CD4-positive, alpha-beta memory T cell (primary cell): ENCODE results near the gene SPTA1. TPM values are rescaled to one million over a fixed set of nuclear protein-coding genes. Genes with fewer than 3 reads are reported as not detected.
A peak's percentile ranks its signal among the peaks of the same experiment; 100 is the strongest.

Source experiments
- CTCF ChIA-PET: fragments of 350-600 bp; sonication (Branson Sonifier 250); formaldehyde crosslinking; loops from one replicate; lab custom pipeline; 2021; ENCODE audit warnings: inconsistent platforms; ENCODE audit not compliant: partially characterized antibody; lab: Charles Lee
- POLR2A ChIA-PET: fragments of 350-600 bp; sonication (Branson Sonifier 250); formaldehyde crosslinking; loops from one replicate; lab custom pipeline; 2021; ENCODE audit not compliant: partially characterized antibody; lab: Charles Lee
- DNase-seq, 5 donors: peaks; one replicate each; pipeline versions ENCODE4 v3.0.0 to v3.0.0-alpha.2; 2020 to 2022; ENCODE audit warnings: mixed read lengths in 1 of 5
- H3K27ac ChIP-seq: one replicate; pipeline ENCODE4 v1.7.0; 2013; ENCODE audit warnings: low read depth, low read length
- H3K27me3 ChIP-seq: 2 replicates; pipeline ENCODE4 v1.7.0; 2013; ENCODE audit warnings: mild to moderate bottlenecking, low read length, moderate library complexity; ENCODE audit not compliant: insufficient read depth
- H3K36me3 ChIP-seq: 2 replicates; pipeline ENCODE4 v1.7.0; 2013; ENCODE audit warnings: mild to moderate bottlenecking, low read length, moderate library complexity; ENCODE audit not compliant: insufficient read depth
- H3K4me1 ChIP-seq: 2 replicates; pipeline ENCODE4 v1.7.0; 2013; ENCODE audit warnings: mild to moderate bottlenecking, low read length, moderate library complexity; ENCODE audit not compliant: insufficient read depth
- H3K4me3 ChIP-seq, 2 donors: one replicate each; pipeline ENCODE4 v1.7.0; 2013; ENCODE audit warnings: low read length in 2 of 2, mild to moderate bottlenecking in 1 of 2
- H3K9me3 ChIP-seq, 2 donors: one replicate each; pipeline ENCODE4 v1.7.0; 2013; ENCODE audit warnings: low read length in 2 of 2, control low read depth in 1 of 2; ENCODE audit not compliant: control insufficient read depth in 1 of 2
- H3K27ac Mint-ChIP-seq, 7 donors: one replicate each; pipeline ENCODE4 v1.8.0; 2020 to 2021; ENCODE audit warnings: mixed read lengths in 7 of 7, mild to moderate bottlenecking in 6 of 7, inconsistent platforms in 3 of 7, moderate library complexity in 3 of 7
- H3K27me3 Mint-ChIP-seq, 2 donors: one replicate each; pipeline ENCODE4 v1.8.0; 2020 to 2021; ENCODE audit warnings: mixed read lengths in 2 of 2
- H3K36me3 Mint-ChIP-seq, 2 donors: one replicate each; pipeline ENCODE4 v1.8.0; 2020 to 2021; ENCODE audit warnings: mixed read lengths in 2 of 2, inconsistent platforms in 1 of 2, mild to moderate bottlenecking in 1 of 2
- H3K4me1 Mint-ChIP-seq, 4 donors: one replicate each; pipeline ENCODE4 v1.8.0; 2020 to 2021; ENCODE audit warnings: mixed read lengths in 4 of 4, mild to moderate bottlenecking in 1 of 4
- H3K4me3 Mint-ChIP-seq, 8 donors: one replicate each; pipeline ENCODE4 v1.8.0; 2020 to 2021; ENCODE audit warnings: mixed read lengths in 8 of 8, mild to moderate bottlenecking in 7 of 8, moderate library complexity in 6 of 8, inconsistent platforms in 3 of 8
- H3K9me3 Mint-ChIP-seq, 8 donors: one replicate each; pipeline ENCODE4 v1.8.0; 2020 to 2021; ENCODE audit warnings: mixed read lengths in 8 of 8, mild to moderate bottlenecking in 5 of 8, inconsistent platforms in 3 of 8, moderate library complexity in 1 of 8
- intact Hi-C: fragments of 100-400 bp; cut with micrococcal nuclease; formaldehyde crosslinking; loops from one replicate; pipeline ENCODE4 v1.15.1; 2023
- polyA plus RNA-seq, 2 donors: library from polyadenylated mRNA; unstranded; fragments of 300-500 nt; fragmentation: Illumina TruSeq; gene quantifications; one replicate each; pipeline ENCODE4 v1.2.3, GENCODE V29; 2021
- total RNA-seq, 2 experiments: library from RNA; stranded (reverse); gene quantifications; one replicate each; pipeline ENCODE4 v1.2.3, GENCODE V29; 2021

Gene SPTA1
- total RNA-seq (not detected), polyA plus RNA-seq (not detected)

DNA sequence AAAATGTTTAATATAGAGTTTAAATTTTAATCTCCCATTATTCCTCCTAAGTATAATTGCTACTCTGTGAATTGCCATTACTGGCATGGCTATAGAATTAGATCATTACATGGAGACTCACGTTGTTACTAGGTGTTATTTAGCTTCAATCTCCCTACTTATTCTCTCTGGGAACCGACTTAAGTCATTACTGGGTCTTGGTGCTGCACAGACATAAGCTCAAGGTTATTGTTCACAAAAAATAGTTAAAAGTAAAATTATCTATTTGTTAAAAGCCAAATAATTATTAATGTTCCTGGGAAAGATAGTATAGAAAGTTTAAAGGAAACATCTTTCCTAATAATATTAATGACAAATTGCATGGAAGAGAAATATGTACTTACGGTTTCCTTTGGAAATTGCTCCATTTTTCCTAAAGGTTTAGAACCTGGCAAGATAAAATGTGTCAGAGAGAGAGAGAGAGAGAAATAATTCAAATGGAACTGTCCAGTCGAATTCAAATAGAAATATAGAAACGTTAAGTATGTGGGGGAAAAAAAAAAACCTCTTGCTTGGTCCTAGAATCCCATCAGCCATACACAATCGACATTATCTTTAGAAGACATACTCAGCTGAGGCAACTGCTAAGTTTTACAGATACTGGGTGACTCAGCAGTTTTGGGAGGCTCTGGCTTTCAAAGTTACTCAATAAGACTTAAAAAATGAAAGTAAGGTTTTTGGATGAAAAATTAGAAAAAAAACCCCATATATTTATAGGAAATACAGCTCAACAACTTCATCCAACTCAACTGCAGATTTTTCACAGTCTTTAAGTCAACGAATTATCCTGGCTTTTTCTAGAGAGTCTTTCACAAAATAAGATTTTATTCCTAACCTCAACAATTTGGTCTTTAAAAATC, at the start of gene SPTA1:
Gene SPTA1, minus strand, starts transcription at position 605 of the 899 bp plus-strand sequence. Its CDS starts 198 bp downstream, at position 407.
- intact Hi-C loops, result no loop called here
- H3K4me3 Mint-ChIP-seq, result no peak within 1 kb of the TSS
- no peaks in the 10 kb centered on the region for H3K27me3 ChIP-seq
- H3K9me3 Mint-ChIP-seq, result peaks cover 0 to 3% (median 0%) of the 10 kb centered on the region in 8 donors
- POLR2A ChIA-PET, result no interaction called here
- H3K9me3 ChIP-seq, result no peaks in the 10 kb centered on the region
- H3K36me3 Mint-ChIP-seq, result no peaks in the 10 kb centered on the region
- DNase-seq, result no peak
- CTCF ChIA-PET, result no interaction called here
- no peak within 1 kb of the TSS for H3K27ac Mint-ChIP-seq
- no peak within 1 kb of the TSS for H3K27ac ChIP-seq
- no peaks in the 10 kb centered on the region for H3K4me1 Mint-ChIP-seq
- no peaks in the 10 kb centered on the region for H3K4me1 ChIP-seq
- H3K4me3 ChIP-seq, result no peak within 1 kb of the TSS
- H3K27me3 Mint-ChIP-seq, result peaks cover 20 to 24% of the 10 kb centered on the region in 2 donors
- H3K36me3 ChIP-seq, result no peaks in the 10 kb centered on the region

GRCh38 chr1:158735848-158736247, 49.3 kb upstream of the SPTA1 start:
- ChIA-PET CTCF (no interaction called here), POLR2A (no interaction called here)
- intact Hi-C loops, result no loop called here
- Histone ChIP-seq H3K36me3 (no peaks in the 10 kb centered on the region), H3K27me3 (peaks cover 3% of the 10 kb centered on the region), H3K4me3 (no peak overlapping the region), H3K4me1 (no peaks in the 10 kb centered on the region), H3K27ac (no peak overlapping the region), H3K9me3 (no peaks in the 10 kb centered on the region)
- H3K9me3 Mint-ChIP-seq, result no peaks in the 10 kb centered on the region
- H3K36me3 Mint-ChIP-seq, result no peaks in the 10 kb centered on the region
- peaks cover 4 to 11% of the 10 kb centered on the region in 2 donors for H3K27me3 Mint-ChIP-seq
- H3K4me1 Mint-ChIP-seq, result no peaks in the 10 kb centered on the region
- DNase-seq, result no peak
- H3K4me3 Mint-ChIP-seq, result no peak overlapping the region
- H3K27ac Mint-ChIP-seq, result no peak overlapping the region

GRCh38 chr1:158732524-158732923, 46.0 kb upstream of the SPTA1 start:
- POLR2A ChIA-PET, result no interaction called here
- CTCF ChIA-PET, result no interaction called here
- H3K27ac Mint-ChIP-seq, result no peak overlapping the region

GRCh38 chr1:158731707-158732106, 45.2 kb upstream of the SPTA1 start:
- Histone ChIP-seq H3K4me1 (no peaks in the 10 kb centered on the region), H3K27me3 (peaks cover 3% of the 10 kb centered on the region), H3K27ac (no peak overlapping the region), H3K36me3 (no peaks in the 10 kb centered on the region), H3K9me3 (no peaks in the 10 kb centered on the region), H3K4me3 (no peak overlapping the region)
- intact Hi-C loops, result no loop called here
- Mint-ChIP-seq H3K4me1 (peaks cover 0 to 4% (median under 1%) of the 10 kb centered on the region in 4 donors), H3K4me3 (no peak overlapping the region), H3K9me3 (no peaks in the 10 kb centered on the region), H3K27me3 (peaks cover 3 to 4% of the 10 kb centered on the region in 2 donors), H3K36me3 (no peaks in the 10 kb centered on the region), H3K27ac (peak overlapping the region in 1 of 7 donors; percentile 8)
- no peak for DNase-seq
- CTCF ChIA-PET, result no interaction called here
- POLR2A ChIA-PET, result no interaction called here

More at GRCh38 chr1:158732524-158732923, 46.0 kb upstream of the SPTA1 start:
- Mint-ChIP-seq H3K4me1 (peaks cover 0 to 4% (median under 1%) of the 10 kb centered on the region in 4 donors), H3K27me3 (peaks cover 3 to 4% of the 10 kb centered on the region in 2 donors), H3K4me3 (no peak overlapping the region), H3K9me3 (no peaks in the 10 kb centered on the region), H3K36me3 (no peaks in the 10 kb centered on the region)
- DNase-seq, result no peak
- no peak overlapping the region for H3K27ac ChIP-seq
- H3K4me1 ChIP-seq, result no peaks in the 10 kb centered on the region
- H3K27me3 ChIP-seq, result peaks cover 3% of the 10 kb centered on the region
- no peaks in the 10 kb centered on the region for H3K9me3 ChIP-seq
- H3K36me3 ChIP-seq, result no peaks in the 10 kb centered on the region
- no peak overlapping the region for H3K4me3 ChIP-seq
- intact Hi-C loops, result no loop called here

- no peaks in the 10 kb centered on the region for H3K36me3 Mint-ChIP-seq
These were observed 43.9 kb upstream of the SPTA1 start for GRCh38 chr1:158730453-158730852.

GRCh38 chr1:158728510-158729225, 42.2 kb upstream of the SPTA1 start:
- Histone ChIP-seq H3K9me3 (no peaks in the 10 kb centered on the region), H3K36me3 (no peaks in the 10 kb centered on the region), H3K27ac (no peak overlapping the region), H3K27me3 (peaks cover 2% of the 10 kb centered on the region), H3K4me3 (no peak overlapping the region), H3K4me1 (no peaks in the 10 kb centered on the region)
- ChIA-PET CTCF (no interaction called here), POLR2A (no interaction called here)
- intact Hi-C loops, result no loop called here
- no peaks in the 10 kb centered on the region for H3K36me3 Mint-ChIP-seq
- no peak overlapping the region for H3K4me3 Mint-ChIP-seq
- peaks cover 0 to 4% (median under 1%) of the 10 kb centered on the region in 4 donors for H3K4me1 Mint-ChIP-seq
- no peaks in the 10 kb centered on the region for H3K9me3 Mint-ChIP-seq
- no peak for DNase-seq
- peaks cover 8 to 14% of the 10 kb centered on the region in 2 donors for H3K27me3 Mint-ChIP-seq
- peak overlapping the region in 1 of 7 donors; percentile 39 for H3K27ac Mint-ChIP-seq

More at GRCh38 chr1:158730453-158730852, 43.9 kb upstream of the SPTA1 start:
- H3K27me3 Mint-ChIP-seq, result peaks cover 1 to 9% of the 10 kb centered on the region in 2 donors
- Histone ChIP-seq H3K27ac (no peak overlapping the region), H3K4me3 (no peak overlapping the region), H3K36me3 (no peaks in the 10 kb centered on the region), H3K4me1 (no peaks in the 10 kb centered on the region), H3K9me3 (no peaks in the 10 kb centered on the region), H3K27me3 (peaks cover 3% of the 10 kb centered on the region)
- no peak overlapping the region for H3K27ac Mint-ChIP-seq
- DNase-seq, result no peak
- ChIA-PET POLR2A (no interaction called here), CTCF (no interaction called here)
- no peak overlapping the region for H3K4me3 Mint-ChIP-seq
- peaks cover 0 to 4% (median under 1%) of the 10 kb centered on the region in 4 donors for H3K4me1 Mint-ChIP-seq
- H3K9me3 Mint-ChIP-seq, result no peaks in the 10 kb centered on the region
- intact Hi-C loops, result no loop called here

DNA sequence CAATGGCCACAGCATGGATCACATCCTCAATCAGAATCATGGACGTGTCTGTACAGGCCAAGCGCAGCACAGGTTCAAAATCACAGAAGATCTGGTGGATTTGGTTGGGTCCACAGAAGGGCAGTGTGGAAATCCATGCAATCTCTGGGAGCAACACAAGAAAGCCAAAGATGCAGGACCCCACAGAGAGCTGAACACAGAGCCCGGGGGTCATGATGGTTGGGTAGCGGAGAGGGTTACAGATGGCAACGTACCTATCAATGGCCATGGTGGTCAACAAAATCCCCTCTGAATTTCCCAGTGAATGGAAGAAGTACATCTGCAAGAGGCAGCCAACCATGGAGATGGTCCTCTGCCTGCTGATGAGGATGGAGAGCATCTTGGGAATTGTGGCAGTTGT, 37.9 kb upstream of the SPTA1 start:
- CTCF ChIA-PET, result no interaction called here
- Histone ChIP-seq H3K9me3 (no peaks in the 10 kb centered on the region), H3K4me3 (no peak overlapping the region), H3K27ac (no peak overlapping the region), H3K4me1 (no peaks in the 10 kb centered on the region), H3K36me3 (no peaks in the 10 kb centered on the region), H3K27me3 (no peaks in the 10 kb centered on the region)
- H3K4me3 Mint-ChIP-seq, result no peak overlapping the region
- no peak overlapping the region for H3K27ac Mint-ChIP-seq
- intact Hi-C loops, result no loop called here
- no peaks in the 10 kb centered on the region for H3K4me1 Mint-ChIP-seq
- no peak for DNase-seq
- H3K36me3 Mint-ChIP-seq, result no peaks in the 10 kb centered on the region
- POLR2A ChIA-PET, result no interaction called here
- H3K27me3 Mint-ChIP-seq, result peaks cover 17 to 18% of the 10 kb centered on the region in 2 donors
- no peaks in the 10 kb centered on the region for H3K9me3 Mint-ChIP-seq
